Measurements from ENCODE around the gene DGKZ.
"Not testable (repeated sequence)": the region's sequence is repeated elsewhere in the genome, so short reads cannot be mapped to it uniquely, and the experiment has no call there.

Gene DGKZ

GRCh38 chr11:46378296-46378695 is 31.0 kb downstream of the DGKZ start:
- Histone ChIP-seq H4K20me1 (ENCODE audit: insufficient read depth, low read length, poor library complexity, severe bottlenecking) (peaks cover 3% of the 10 kb centered on the region), H3K79me2 (ENCODE audit: insufficient read depth, low read length) (no peaks in the 10 kb centered on the region)

GRCh38 chr11:46378811-46379481 is 31.7 kb downstream of the DGKZ start:
- peaks cover 3% of the 10 kb centered on the region for H4K20me1 ChIP-seq (ENCODE audit: insufficient read depth, low read length, poor library complexity, severe bottlenecking)
- H3K9me3 ChIP-seq (ENCODE audit: insufficient read depth, low read depth, low read length), result no peaks in the 10 kb centered on the region
- H3K4me3 ChIP-seq (ENCODE audit: low read length, poor library complexity, severe bottlenecking), result no peak overlapping the region
- H2AFZ ChIP-seq (ENCODE audit: low read length), result no peak overlapping the region
- no peaks in the 10 kb centered on the region for H3K27me3 ChIP-seq (ENCODE audit: insufficient read depth, low read length, poor library complexity, severe bottlenecking)
- no peak overlapping the region for H3K9ac ChIP-seq (ENCODE audit: low read depth, low read length, poor library complexity, severe bottlenecking)
- no peaks in the 10 kb centered on the region for H3K9me2 ChIP-seq (replicated peaks; ENCODE audit: low read depth, low read length)
- no peaks in the 10 kb centered on the region for H3K4me1 ChIP-seq (ENCODE audit: insufficient read depth, low read length, poor library complexity, severe bottlenecking)
- H3K4me2 ChIP-seq (ENCODE audit: low read depth, low read length, poor library complexity, severe bottlenecking), result no peak overlapping the region
- TF ChIP-seq EZH2phosphoT487 (IDR thresholded peaks at IDR 0.05; ENCODE audit: borderline replicate concordance) (no peak), CTCF (conservative IDR thresholded peaks at IDR 0.05; ENCODE audit: low read length) (no peak)
- peaks cover 51% of the 10 kb centered on the region; the same call in 1 of the 2 replicates for H3K36me3 ChIP-seq (ENCODE audit: insufficient read depth, low read length)
- no peaks in the 10 kb centered on the region for H3K79me2 ChIP-seq (ENCODE audit: insufficient read depth, low read length)
- no peaks in the 10 kb centered on the region for H3F3A ChIP-seq (ENCODE audit: low read depth)

More at GRCh38 chr11:46378296-46378695, 31.0 kb downstream of the DGKZ start:
- H3K4me1 ChIP-seq (ENCODE audit: insufficient read depth, low read length, poor library complexity, severe bottlenecking), result no peaks in the 10 kb centered on the region
- no peak overlapping the region for H3K4me2 ChIP-seq (ENCODE audit: low read depth, low read length, poor library complexity, severe bottlenecking)
- H3K27me3 ChIP-seq (ENCODE audit: insufficient read depth, low read length, poor library complexity, severe bottlenecking), result no peaks in the 10 kb centered on the region
- peaks cover 57% of the 10 kb centered on the region; the same call in 1 of the 2 replicates for H3K36me3 ChIP-seq (ENCODE audit: insufficient read depth, low read length)
- TF ChIP-seq CTCF (conservative IDR thresholded peaks at IDR 0.05; ENCODE audit: low read length) (no peak), EZH2phosphoT487 (IDR thresholded peaks at IDR 0.05; ENCODE audit: borderline replicate concordance) (no peak)
- H2AFZ ChIP-seq (ENCODE audit: low read length), result no peak overlapping the region
- H3K4me3 ChIP-seq (ENCODE audit: low read length, poor library complexity, severe bottlenecking), result no peak overlapping the region
- no peaks in the 10 kb centered on the region for H3K9me2 ChIP-seq (replicated peaks; ENCODE audit: low read depth, low read length)
- no peaks in the 10 kb centered on the region for H3K9me3 ChIP-seq (ENCODE audit: insufficient read depth, low read depth, low read length)
- H3K9ac ChIP-seq (ENCODE audit: low read depth, low read length, poor library complexity, severe bottlenecking), result no peak overlapping the region
- no peaks in the 10 kb centered on the region for H3F3A ChIP-seq (ENCODE audit: low read depth)

GRCh38 chr11:46379482-46380293 is 32.4 kb downstream of the DGKZ start:
- not testable (repeated sequence) for H3K27me3 ChIP-seq (ENCODE audit: insufficient read depth, low read length, poor library complexity, severe bottlenecking); H3K4me3 ChIP-seq (ENCODE audit: low read length, poor library complexity, severe bottlenecking); H2AFZ ChIP-seq (ENCODE audit: low read length); H3K9ac ChIP-seq (ENCODE audit: low read depth, low read length, poor library complexity, severe bottlenecking); H3K9me2 ChIP-seq (replicated peaks; ENCODE audit: low read depth, low read length); H3K4me1 ChIP-seq (ENCODE audit: insufficient read depth, low read length, poor library complexity, severe bottlenecking); H3K4me2 ChIP-seq (ENCODE audit: low read depth, low read length, poor library complexity, severe bottlenecking); H3K9me3 ChIP-seq (ENCODE audit: insufficient read depth, low read depth, low read length); H3K79me2 ChIP-seq (ENCODE audit: insufficient read depth, low read length); H3F3A ChIP-seq (ENCODE audit: low read depth); H4K20me1 ChIP-seq (ENCODE audit: insufficient read depth, low read length, poor library complexity, severe bottlenecking)
- peaks cover 44% of the 10 kb centered on the region; the same call in 1 of the 2 replicates for H3K36me3 ChIP-seq (ENCODE audit: insufficient read depth, low read length)

Data from Loucy (cell line).